SK-N-SH (cell line): Measurements from ENCODE around the gene PDE4B. TPM values are rescaled to one million over a fixed set of nuclear protein-coding genes. Genes with fewer than 3 reads are reported as not detected.

Experiments used
- CTCF ChIA-PET: fragments of 300-600, 350-600 bp; formaldehyde crosslinking; extraction: SDS; loops from one replicate; lab custom pipeline; 2021; lab: Yijun Ruan, JAX
- POLR2A ChIA-PET: fragments of 350-600 bp; sonication (Branson Sonifier 250); formaldehyde crosslinking; extraction: SDS; loops from one replicate; lab custom pipeline; 2020; ENCODE audit warnings: antibody characterized with exemption, inconsistent platforms; lab: Yijun Ruan, JAX
- DNase-seq: peaks from one replicate; pipeline ENCODE4 v3.0.0; 2012
- H2AFZ ChIP-seq: fragments of 200-600 bp; sonication (generic); 2 replicates; pipeline ENCODE4 v1.8.1; 2016; ENCODE audit warnings: antibody characterized with exemption, mild to moderate bottlenecking, low read depth
- H3F3A ChIP-seq: fragments of 200-600 bp; sonication (generic); replicated peaks from 2 replicates; pipeline ENCODE3; 2016; ENCODE audit warnings: antibody characterized with exemption, mild to moderate bottlenecking; ENCODE audit not compliant: insufficient read depth
- H3K27ac ChIP-seq, 2 experiments: fragments of 200-500 bp in 1 of 2; fragments of 200-600 bp in 1 of 2; sonication (Bioruptor generic) in 1 of 2; sonication (generic), shearing (Covaris generic) in 1 of 2; 2 replicates each; pipeline versions ENCODE4 v1.5.1 to v1.6.1; 2014 to 2016; ENCODE audit warnings: low read depth in 2 of 2, inconsistent platforms in 1 of 2, low read length in 1 of 2, mild to moderate bottlenecking in 1 of 2, mixed read lengths in 1 of 2
- H3K27me3 ChIP-seq: fragments of 200-600 bp; sonication (generic), shearing (Covaris generic); 2 replicates; pipeline ENCODE4 v1.6.1; 2016; ENCODE audit warnings: mixed run types; ENCODE audit not compliant: insufficient read depth
- H3K36me3 ChIP-seq, 2 experiments: fragments of 200-500 bp in 1 of 2; fragments of 200-600 bp in 1 of 2; sonication (Bioruptor generic) in 1 of 2; sonication (generic) in 1 of 2; replicated peaks in 1 of 2; 2 replicates each; pipeline versions ENCODE3 to v1.5.1; 2014 to 2016; ENCODE audit warnings: low read length in 1 of 2, mild to moderate bottlenecking in 1 of 2; ENCODE audit not compliant: insufficient read depth in 2 of 2, control insufficient read depth in 1 of 2
- H3K4me1 ChIP-seq, 2 experiments: fragments of 200-500 bp in 1 of 2; fragments of 200-600 bp in 1 of 2; sonication (Bioruptor generic) in 1 of 2; sonication (generic), shearing (Covaris generic) in 1 of 2; 2 replicates each; pipeline versions ENCODE4 v1.5.1 to v1.6.1; 2014 to 2016; ENCODE audit warnings: low read depth in 1 of 2, low read length in 1 of 2, mixed run types in 1 of 2; ENCODE audit not compliant: insufficient read depth in 2 of 2, control insufficient read depth in 1 of 2
- H3K4me2 ChIP-seq: fragments of 200-600 bp; sonication (generic), shearing (Covaris generic); 2 replicates; pipeline ENCODE4 v1.6.1; 2017; ENCODE audit warnings: mixed run types
- H3K4me3 ChIP-seq, 2 experiments: fragments of 200-500 bp in 1 of 2; fragments of 200-600 bp in 1 of 2; sonication (Bioruptor generic) in 1 of 2; sonication (generic), shearing (Covaris generic) in 1 of 2; 2 replicates each; pipeline versions ENCODE4 v1.5.1 to v1.8.1; 2014 to 2016; ENCODE audit warnings: low read depth in 2 of 2, inconsistent platforms in 1 of 2, low read length in 1 of 2, mild to moderate bottlenecking in 1 of 2, mixed read lengths in 1 of 2, moderate library complexity in 1 of 2
- H3K79me2 ChIP-seq: fragments of 200-600 bp; sonication (generic); 2 replicates; pipeline ENCODE4 v1.8.1; 2017; ENCODE audit warnings: mild to moderate bottlenecking; ENCODE audit not compliant: insufficient read depth
- H3K9ac ChIP-seq: fragments of 200-600 bp; sonication (generic); 2 replicates; pipeline ENCODE4 v1.6.1; 2017; ENCODE audit warnings: mixed run types
- H3K9me2 ChIP-seq: fragments of 200-600 bp; sonication (generic); 2 replicates; pipeline ENCODE4 v1.6.1; 2017; ENCODE audit warnings: mixed run types
- H3K9me3 ChIP-seq: fragments of 200-600 bp; sonication (generic); 2 replicates; pipeline ENCODE4 v1.6.1; 2017; ENCODE audit warnings: mixed run types, mild to moderate bottlenecking, moderate library complexity
- H4K20me1 ChIP-seq: fragments of 200-600 bp; sonication (generic); 2 replicates; pipeline ENCODE4 v1.6.1; 2017; ENCODE audit warnings: mild to moderate bottlenecking, mixed run types; ENCODE audit not compliant: insufficient read depth
- ELF1 ChIP-seq: IDR thresholded peaks from 2 replicates; pipeline ENCODE4 v1.4.0; 2012
- EP300 ChIP-seq, 2 experiments: IDR thresholded peaks; 2 replicates each; pipeline versions ENCODE4 v1.4.0 to v1.6.1; 2012; ENCODE audit warnings: borderline replicate concordance in 1 of 2, low read depth in 1 of 2, low read length in 1 of 2
- EZH2phosphoT487 ChIP-seq: fragments of 200-600 bp; sonication (generic); IDR thresholded peaks from 2 replicates; pipeline ENCODE4 v1.6.1; 2017; ENCODE audit warnings: low read depth, mixed run types, mild to moderate bottlenecking, antibody characterized with exemption, moderate library complexity, borderline replicate concordance
- FOSL2 ChIP-seq: IDR thresholded peaks from 2 replicates; pipeline ENCODE4 v1.4.0; 2012; ENCODE audit warnings: low read depth, mild to moderate bottlenecking, moderate library complexity, borderline replicate concordance
- FOXM1 ChIP-seq: IDR thresholded peaks from 2 replicates; pipeline ENCODE4 v1.4.0; 2012; ENCODE audit warnings: low read depth, mild to moderate bottlenecking
- GABPA ChIP-seq: IDR thresholded peaks from 2 replicates; pipeline ENCODE4 v1.4.0; 2012; ENCODE audit warnings: low read depth, mild to moderate bottlenecking
- NFIC ChIP-seq: IDR thresholded peaks from 2 replicates; pipeline ENCODE4 v1.4.0; 2012; ENCODE audit warnings: borderline replicate concordance
- NRF1 ChIP-seq: IDR thresholded peaks from 2 replicates; pipeline ENCODE4 v1.6.1; 2012; ENCODE audit warnings: low read depth, mild to moderate bottlenecking, low read length
- POLR2AphosphoS5 ChIP-seq: IDR thresholded peaks from 2 replicates; pipeline ENCODE4 v1.6.1; 2012; ENCODE audit warnings: low read depth, low read length
- SIN3A ChIP-seq: IDR thresholded peaks from 2 replicates; pipeline ENCODE4 v1.6.1; 2012; ENCODE audit warnings: low read depth, mild to moderate bottlenecking, low read length, moderate library complexity, borderline replicate concordance
- TAF1 ChIP-seq: IDR thresholded peaks from 2 replicates; pipeline ENCODE4 v1.6.1; 2012; ENCODE audit warnings: low read depth, mild to moderate bottlenecking, low read length, moderate library complexity, borderline replicate concordance
- TCF12 ChIP-seq: IDR thresholded peaks from 2 replicates; pipeline ENCODE4 v1.4.0; 2012
- YY1 ChIP-seq: IDR thresholded peaks from 2 replicates; pipeline ENCODE4 v1.4.0; 2012; ENCODE audit warnings: low read depth, mild to moderate bottlenecking
- WGBS: methylation state at CpG from one replicate; pipeline ENCODE4 v1.1.6; 2017; ENCODE audit warnings: low lambda C conversion rate; 5-methylcytosine and 5-hydroxymethylcytosine counted together
- polyA plus RNA-seq, 3 experiments: library from polyadenylated mRNA; depleted of rRNA; stranded (reverse); fragments of >200 nt; gene quantifications; 2 replicates each; pipeline ENCODE4 v1.2.3, GENCODE V29; 2012
- TF ChIP-seq, protein P1 (sequence below): IDR thresholded peaks from 2 replicates; pipeline ENCODE4 v1.4.0; 2012; ENCODE audit warnings: low read depth, borderline replicate concordance
- TF ChIP-seq, protein P2 (sequence below): fragments of 150-350 bp; IDR thresholded peaks from 2 replicates; pipeline ENCODE4 v1.6.1; 2016; ENCODE audit warnings: mild to moderate bottlenecking, low read depth, low read length
- TF ChIP-seq, protein P3 (sequence below): IDR thresholded peaks from 2 replicates; pipeline ENCODE4 v1.4.0; 2012; ENCODE audit warnings: low read depth, borderline replicate concordance
- TF ChIP-seq, protein P4 (sequence below): IDR thresholded peaks from 2 replicates; pipeline ENCODE4; 2012

The PDE4B gene
- polyA plus RNA-seq, 1 of the 3 experiments (the other 2 are of a cell fraction) = 1.9 TPM

DNA sequence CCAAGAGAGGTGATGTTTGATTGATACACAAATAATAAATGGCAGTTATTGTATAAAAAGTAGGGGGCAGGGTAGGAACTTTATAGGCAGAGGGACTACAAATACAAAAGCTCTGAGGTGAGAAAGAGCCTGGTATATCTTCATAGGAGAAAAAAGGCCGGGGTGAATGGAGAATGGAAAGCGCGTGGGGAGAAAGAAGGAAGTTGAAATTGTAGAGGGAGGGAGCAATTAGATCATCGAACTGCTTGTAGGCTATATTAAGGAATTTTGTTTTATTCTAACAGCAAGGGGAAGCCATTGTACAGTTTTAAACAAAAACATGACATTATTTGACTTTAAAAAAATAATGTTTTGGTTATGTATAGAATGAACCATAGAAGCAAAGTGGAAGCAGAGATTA lies 147.4 kb downstream of the PDE4B start:
- TF ChIP-seq FOXM1 (no peak), TCF12 (no peak), YY1 (no peak), FOSL2 (no peak), ELF1 (no peak), POLR2AphosphoS5 (no peak), GABPA (no peak), SIN3A (no peak), EZH2phosphoT487 (no peak), NFIC (no peak), NRF1 (no peak), TAF1 (no peak)
- 70% methylated on average over 4 of the region's 4 CpGs for WGBS
- CTCF ChIA-PET = interaction anchor here (0.6 to 1.1 kb wide), 2 partner anchors 303 to 1208 kb away, joined by 3 to 6 read pairs; no protein-coding TSS in a partner anchor

DNA sequence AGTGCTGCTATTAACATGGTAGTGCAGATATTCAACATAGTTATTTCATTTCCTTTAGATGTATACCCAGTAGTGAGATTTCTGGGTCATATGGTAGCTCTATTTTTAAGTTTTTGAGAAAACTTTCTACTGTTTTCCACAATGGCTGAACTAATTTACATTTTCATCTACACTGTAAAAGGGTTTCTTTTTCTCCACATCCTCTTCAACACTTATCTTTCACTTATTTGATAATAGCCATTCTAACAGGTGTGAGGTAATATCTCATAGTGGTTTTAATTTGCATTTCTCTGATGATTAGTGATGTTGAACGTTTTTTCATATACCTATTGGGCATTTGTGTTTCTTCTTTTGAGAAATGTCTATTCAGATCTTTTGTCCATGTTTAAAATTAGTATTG lies 149.8 kb downstream of the PDE4B start:
- no peak overlapping the region for H3K4me3 ChIP-seq
- ChIA-PET POLR2A (no interaction called here), CTCF (interaction anchor here (1.3 kb wide), 1 partner anchor 10 kb away, joined by 4 read pairs; no protein-coding TSS in a partner anchor)
- no peak overlapping the region for H3K9ac ChIP-seq
- no peak overlapping the region for H3K4me2 ChIP-seq
- DNase-seq = no peak
- H3K27ac ChIP-seq = no peak overlapping the region
- H3K27me3 ChIP-seq = no peaks in the 10 kb centered on the region
- H3K79me2 ChIP-seq = no peaks in the 10 kb centered on the region
- no peak overlapping the region for H2AFZ ChIP-seq
- 0% methylated on average over 1 of the region's 1 CpG for WGBS
- no peaks in the 10 kb centered on the region for H3K36me3 ChIP-seq
- H3K9me3 ChIP-seq = no peaks in the 10 kb centered on the region
- H3K4me1 ChIP-seq = peaks cover 0 to 4% of the 10 kb centered on the region in 2 experiments; a peak in 1 of 4 replicates
- H3K9me2 ChIP-seq = no peaks in the 10 kb centered on the region
- no peaks in the 10 kb centered on the region for H3F3A ChIP-seq
- TF ChIP-seq, protein P1, sequence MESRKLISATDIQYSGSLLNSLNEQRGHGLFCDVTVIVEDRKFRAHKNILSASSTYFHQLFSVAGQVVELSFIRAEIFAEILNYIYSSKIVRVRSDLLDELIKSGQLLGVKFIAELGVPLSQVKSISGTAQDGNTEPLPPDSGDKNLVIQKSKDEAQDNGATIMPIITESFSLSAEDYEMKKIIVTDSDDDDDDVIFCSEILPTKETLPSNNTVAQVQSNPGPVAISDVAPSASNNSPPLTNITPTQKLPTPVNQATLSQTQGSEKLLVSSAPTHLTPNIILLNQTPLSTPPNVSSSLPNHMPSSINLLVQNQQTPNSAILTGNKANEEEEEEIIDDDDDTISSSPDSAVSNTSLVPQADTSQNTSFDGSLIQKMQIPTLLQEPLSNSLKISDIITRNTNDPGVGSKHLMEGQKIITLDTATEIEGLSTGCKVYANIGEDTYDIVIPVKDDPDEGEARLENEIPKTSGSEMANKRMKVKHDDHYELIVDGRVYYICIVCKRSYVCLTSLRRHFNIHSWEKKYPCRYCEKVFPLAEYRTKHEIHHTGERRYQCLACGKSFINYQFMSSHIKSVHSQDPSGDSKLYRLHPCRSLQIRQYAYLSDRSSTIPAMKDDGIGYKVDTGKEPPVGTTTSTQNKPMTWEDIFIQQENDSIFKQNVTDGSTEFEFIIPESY = no peak
- TF ChIP-seq, protein P2, sequence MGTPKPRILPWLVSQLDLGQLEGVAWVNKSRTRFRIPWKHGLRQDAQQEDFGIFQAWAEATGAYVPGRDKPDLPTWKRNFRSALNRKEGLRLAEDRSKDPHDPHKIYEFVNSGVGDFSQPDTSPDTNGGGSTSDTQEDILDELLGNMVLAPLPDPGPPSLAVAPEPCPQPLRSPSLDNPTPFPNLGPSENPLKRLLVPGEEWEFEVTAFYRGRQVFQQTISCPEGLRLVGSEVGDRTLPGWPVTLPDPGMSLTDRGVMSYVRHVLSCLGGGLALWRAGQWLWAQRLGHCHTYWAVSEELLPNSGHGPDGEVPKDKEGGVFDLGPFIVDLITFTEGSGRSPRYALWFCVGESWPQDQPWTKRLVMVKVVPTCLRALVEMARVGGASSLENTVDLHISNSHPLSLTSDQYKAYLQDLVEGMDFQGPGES = no peak
- TF ChIP-seq, protein P3, sequence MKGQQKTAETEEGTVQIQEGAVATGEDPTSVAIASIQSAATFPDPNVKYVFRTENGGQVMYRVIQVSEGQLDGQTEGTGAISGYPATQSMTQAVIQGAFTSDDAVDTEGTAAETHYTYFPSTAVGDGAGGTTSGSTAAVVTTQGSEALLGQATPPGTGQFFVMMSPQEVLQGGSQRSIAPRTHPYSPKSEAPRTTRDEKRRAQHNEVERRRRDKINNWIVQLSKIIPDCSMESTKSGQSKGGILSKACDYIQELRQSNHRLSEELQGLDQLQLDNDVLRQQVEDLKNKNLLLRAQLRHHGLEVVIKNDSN = no peak
- TF ChIP-seq EZH2phosphoT487 (no peak), POLR2AphosphoS5 (no peak), EP300 (IDR thresholded peaks at IDR 0.05; ENCODE audit: borderline replicate concordance in 1 of 2, low read depth in 1 of 2, low read length in 1 of 2) (no peak), ELF1 (no peak)
- TF ChIP-seq, protein P4, sequence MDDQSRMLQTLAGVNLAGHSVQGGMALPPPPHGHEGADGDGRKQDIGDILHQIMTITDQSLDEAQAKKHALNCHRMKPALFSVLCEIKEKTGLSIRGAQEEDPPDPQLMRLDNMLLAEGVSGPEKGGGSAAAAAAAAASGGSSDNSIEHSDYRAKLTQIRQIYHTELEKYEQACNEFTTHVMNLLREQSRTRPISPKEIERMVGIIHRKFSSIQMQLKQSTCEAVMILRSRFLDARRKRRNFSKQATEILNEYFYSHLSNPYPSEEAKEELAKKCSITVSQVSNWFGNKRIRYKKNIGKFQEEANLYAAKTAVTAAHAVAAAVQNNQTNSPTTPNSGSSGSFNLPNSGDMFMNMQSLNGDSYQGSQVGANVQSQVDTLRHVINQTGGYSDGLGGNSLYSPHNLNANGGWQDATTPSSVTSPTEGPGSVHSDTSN = no peak
- no peaks in the 10 kb centered on the region for H4K20me1 ChIP-seq

More for the DNA sequence above, 147.4 kb downstream of the PDE4B start:
- Histone ChIP-seq H3K9me2 (no peaks in the 10 kb centered on the region), H3K36me3 (no peaks in the 10 kb centered on the region), H3K4me1 (no peaks in the 10 kb centered on the region), H3K27ac (no peak overlapping the region), H3K4me2 (no peak overlapping the region), H2AFZ (no peak overlapping the region), H3K79me2 (no peaks in the 10 kb centered on the region), H3K4me3 (no peak overlapping the region), H4K20me1 (no peaks in the 10 kb centered on the region), H3F3A (no peaks in the 10 kb centered on the region), H3K9me3 (no peaks in the 10 kb centered on the region), H3K27me3 (no peaks in the 10 kb centered on the region), H3K9ac (no peak overlapping the region)
- no peak for DNase-seq
- POLR2A ChIA-PET = interaction anchor here (0.6 kb wide), 1 partner anchor 102 kb away, joined by 3 read pairs; no protein-coding TSS in a partner anchor
